ENCODE measurements around the gene SCN9A.

SCN9A gene

DNA sequence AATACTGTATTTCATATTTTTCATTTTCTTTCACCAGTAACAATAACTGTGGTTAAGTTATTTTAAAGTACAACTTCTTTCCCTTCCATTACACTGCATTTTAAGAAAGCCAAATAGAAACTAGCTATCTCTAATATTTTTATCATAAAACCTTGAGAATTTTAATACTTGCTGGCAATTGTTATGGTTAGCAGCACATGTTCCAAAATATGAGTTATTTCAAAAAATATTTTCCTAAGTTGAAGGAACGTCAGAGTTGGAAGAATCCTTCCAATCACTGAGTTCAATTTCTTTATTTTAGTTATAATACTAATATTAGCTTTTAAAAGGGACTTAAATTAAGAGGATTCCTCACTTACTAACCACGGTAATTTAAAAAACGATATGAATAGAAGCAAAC is 68.4 kb downstream of the SCN9A start:
- TF ChIP-seq, protein P1, sequence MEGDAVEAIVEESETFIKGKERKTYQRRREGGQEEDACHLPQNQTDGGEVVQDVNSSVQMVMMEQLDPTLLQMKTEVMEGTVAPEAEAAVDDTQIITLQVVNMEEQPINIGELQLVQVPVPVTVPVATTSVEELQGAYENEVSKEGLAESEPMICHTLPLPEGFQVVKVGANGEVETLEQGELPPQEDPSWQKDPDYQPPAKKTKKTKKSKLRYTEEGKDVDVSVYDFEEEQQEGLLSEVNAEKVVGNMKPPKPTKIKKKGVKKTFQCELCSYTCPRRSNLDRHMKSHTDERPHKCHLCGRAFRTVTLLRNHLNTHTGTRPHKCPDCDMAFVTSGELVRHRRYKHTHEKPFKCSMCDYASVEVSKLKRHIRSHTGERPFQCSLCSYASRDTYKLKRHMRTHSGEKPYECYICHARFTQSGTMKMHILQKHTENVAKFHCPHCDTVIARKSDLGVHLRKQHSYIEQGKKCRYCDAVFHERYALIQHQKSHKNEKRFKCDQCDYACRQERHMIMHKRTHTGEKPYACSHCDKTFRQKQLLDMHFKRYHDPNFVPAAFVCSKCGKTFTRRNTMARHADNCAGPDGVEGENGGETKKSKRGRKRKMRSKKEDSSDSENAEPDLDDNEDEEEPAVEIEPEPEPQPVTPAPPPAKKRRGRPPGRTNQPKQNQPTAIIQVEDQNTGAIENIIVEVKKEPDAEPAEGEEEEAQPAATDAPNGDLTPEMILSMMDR (IDR thresholded peaks at IDR 0.05; ENCODE audit: control extremely low read depth, extremely low read depth, low read depth, missing control alignments) = no peak
- CTCF ChIA-PET = no interaction called here
- POLR2A ChIA-PET = no interaction called here
- no peak for DNase-seq (ENCODE audit: extremely low spot score)

DNA sequence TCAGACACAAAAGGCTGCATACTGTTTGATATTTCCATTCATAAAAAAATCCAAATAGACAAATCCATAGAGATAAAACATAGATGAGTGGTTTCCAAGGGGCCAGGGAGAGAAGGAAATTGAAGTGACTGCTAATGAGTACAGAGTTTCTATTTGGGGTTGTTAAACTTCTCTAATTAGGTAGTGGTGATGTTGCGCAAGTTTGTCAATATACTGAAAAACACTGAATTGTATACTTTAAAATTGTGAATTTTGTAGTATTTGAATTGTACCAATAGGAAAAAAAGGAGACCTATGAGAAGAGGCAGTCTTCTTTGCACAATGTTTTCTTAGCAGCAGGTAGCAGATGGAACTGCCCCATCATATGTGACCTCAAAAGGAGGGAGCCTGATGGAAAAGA is 71.1 kb downstream of the SCN9A start:
- CTCF ChIA-PET = no interaction called here
- POLR2A ChIA-PET = no interaction called here
- TF ChIP-seq, protein P1 (IDR thresholded peaks at IDR 0.05; ENCODE audit: control extremely low read depth, extremely low read depth, low read depth, missing control alignments) = no peak
- DNase-seq (ENCODE audit: extremely low spot score) = no peak

DNA sequence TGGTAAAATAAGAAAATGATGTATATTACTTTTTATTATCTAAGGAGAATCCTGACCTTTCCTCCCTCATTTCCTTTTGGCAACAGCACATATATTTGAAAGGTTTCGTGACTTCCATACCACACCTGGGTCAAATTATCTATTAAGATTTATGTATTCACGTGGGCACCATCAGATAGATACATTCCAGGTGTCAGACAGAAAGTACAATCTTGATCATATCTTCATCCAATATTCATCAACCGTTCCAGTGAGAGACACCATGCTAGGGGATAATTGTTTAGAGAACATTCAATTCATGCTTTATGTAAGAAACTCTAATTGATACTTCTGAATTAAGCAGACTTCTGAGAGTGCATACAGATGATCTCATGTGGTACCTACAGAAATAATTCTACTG is 73.7 kb downstream of the SCN9A start:
- ChIA-PET CTCF (interaction anchor here (1.3 kb wide), 1 partner anchor 11 kb away, joined by 3 read pairs; no protein-coding TSS in a partner anchor), POLR2A (no interaction called here)
- TF ChIP-seq, protein P1 (IDR thresholded peaks at IDR 0.05; ENCODE audit: control extremely low read depth, extremely low read depth, low read depth, missing control alignments) = no peak
- DNase-seq (ENCODE audit: extremely low spot score) = no peak

DNA sequence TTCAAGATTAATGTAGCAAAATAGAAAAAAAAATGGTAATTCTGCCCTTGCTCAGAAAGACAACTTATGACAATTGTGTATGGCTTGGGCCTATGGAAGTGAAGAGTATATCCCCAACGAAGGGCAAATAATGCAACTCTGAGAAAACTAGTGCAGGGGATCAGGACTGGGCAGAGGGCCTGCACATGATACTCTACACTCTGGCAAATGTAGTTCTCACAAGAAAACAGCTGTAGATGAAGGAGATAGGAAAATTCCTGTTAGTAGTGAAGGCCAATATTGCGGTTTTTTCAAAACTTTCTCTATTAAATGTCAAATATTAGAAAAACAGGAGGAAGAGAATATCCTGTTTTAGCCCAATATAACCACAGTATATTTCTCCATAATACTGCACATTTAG is 77.8 kb downstream of the SCN9A start:
- DNase-seq (ENCODE audit: extremely low spot score) = no peak
- TF ChIP-seq, protein P1 (IDR thresholded peaks at IDR 0.05; ENCODE audit: control extremely low read depth, extremely low read depth, low read depth, missing control alignments) = no peak
- CTCF ChIA-PET = no interaction called here
- POLR2A ChIA-PET = no interaction called here

DNA sequence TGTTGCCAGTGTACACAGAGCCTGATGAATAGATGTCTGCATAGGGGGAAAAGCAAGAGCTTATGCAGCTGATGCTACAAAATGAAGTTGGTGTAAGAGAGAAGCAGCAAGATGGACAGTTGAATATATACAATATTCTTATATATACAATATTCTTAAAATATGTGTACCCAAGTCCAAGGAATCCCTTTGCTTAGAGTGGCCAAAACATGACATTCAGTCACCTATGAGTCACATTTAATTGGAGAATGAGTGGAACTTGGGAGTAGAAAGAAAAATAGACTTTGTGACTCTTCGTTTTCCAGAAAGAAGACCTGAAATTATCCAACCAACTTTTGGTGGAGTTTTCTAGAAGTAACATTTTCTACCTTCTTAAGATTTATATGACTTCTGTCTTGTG is 81.8 kb downstream of the SCN9A start:
- ChIA-PET CTCF (no interaction called here), POLR2A (no interaction called here)
- TF ChIP-seq, protein P1 (IDR thresholded peaks at IDR 0.05; ENCODE audit: control extremely low read depth, extremely low read depth, low read depth, missing control alignments) = no peak
- DNase-seq (ENCODE audit: extremely low spot score) = no peak

DNA sequence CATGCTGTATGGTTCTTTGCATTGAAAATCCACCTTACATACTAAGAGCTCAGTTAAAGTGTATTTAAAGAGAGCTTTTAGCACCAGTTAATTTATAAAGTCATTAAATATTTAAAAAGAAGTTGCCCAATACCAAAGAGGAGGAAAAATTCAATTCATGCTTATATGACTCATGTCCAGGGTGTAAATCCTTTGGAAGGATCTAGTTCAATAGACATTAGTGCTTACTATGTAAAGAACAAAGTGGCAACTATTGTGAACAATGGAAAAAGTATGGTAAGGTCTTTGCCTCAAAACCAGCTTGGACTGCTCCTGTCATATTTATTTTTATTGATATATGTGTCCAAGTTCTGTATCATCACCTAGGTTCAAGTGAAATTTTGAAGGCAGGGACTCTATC is 90.5 kb downstream of the SCN9A start:
- ChIA-PET POLR2A (no interaction called here), CTCF (no interaction called here)
- TF ChIP-seq, protein P1 (IDR thresholded peaks at IDR 0.05; ENCODE audit: control extremely low read depth, extremely low read depth, low read depth, missing control alignments) = no peak
- no peak for DNase-seq (ENCODE audit: extremely low spot score)

DNA sequence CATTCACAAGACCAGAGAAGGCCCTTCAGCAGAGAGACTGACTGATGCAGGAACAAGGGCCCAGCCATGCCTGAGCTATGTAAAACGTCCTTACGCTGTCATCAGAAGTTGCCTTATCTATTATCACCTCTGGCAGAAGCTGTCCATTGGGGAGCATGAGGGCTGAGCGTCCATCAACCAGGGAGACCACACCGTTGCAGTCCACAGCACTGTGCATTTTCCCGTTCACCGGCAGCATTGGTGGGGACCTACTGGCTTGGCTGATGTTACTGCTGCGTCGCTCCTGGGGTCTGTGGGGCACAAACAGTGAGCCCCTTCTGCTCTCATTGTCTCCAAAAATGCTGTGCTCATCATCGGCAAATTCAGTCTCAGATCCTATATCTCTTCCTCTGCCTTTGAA is 91.4 kb downstream of the SCN9A start:
- DNase-seq (ENCODE audit: extremely low spot score) = no peak
- TF ChIP-seq, protein P1 (IDR thresholded peaks at IDR 0.05; ENCODE audit: control extremely low read depth, extremely low read depth, low read depth, missing control alignments) = no peak
- ChIA-PET POLR2A (no interaction called here), CTCF (no interaction called here)
